Thyroid gland (tissue), 4 donors: Measurements from ENCODE around the gene HMMR. TPM values are rescaled to one million over a fixed set of nuclear protein-coding genes. Genes with fewer than 3 reads are reported as not detected.
"Not testable (repeated sequence)": the region's sequence is repeated elsewhere in the genome, so short reads cannot be mapped to it uniquely, and the experiment has no call there.

Source experiments
- DNase-seq, 2 donors: peaks; one replicate each; pipeline ENCODE4 v3.0.0-alpha.2; 2019
- H3K27ac ChIP-seq, 3 donors: fragments of 200-600 bp; sonication (generic); 1 replicate in 2 of 3; 2 replicates in 1 of 3; pipeline ENCODE4 v1.5.1; 2016 to 2019; ENCODE audit warnings: mild to moderate bottlenecking in 1 of 3, moderate library complexity in 1 of 3
- H3K27me3 ChIP-seq: fragments of 200-600 bp; sonication (generic); one replicate; pipeline ENCODE4 v1.5.1; 2019
- H3K36me3 ChIP-seq, 2 donors: fragments of 200-600 bp; sonication (generic); one replicate each; pipeline ENCODE4 v1.5.1; 2016 to 2019
- H3K4me1 ChIP-seq, 2 donors: fragments of 200-600 bp; sonication (generic); one replicate each; pipeline ENCODE4 v1.5.1; 2017 to 2019
- H3K4me3 ChIP-seq, 3 donors: fragments of 200-600 bp; sonication (generic); replicated peaks in 1 of 3; 1 replicate in 2 of 3; 2 replicates in 1 of 3; pipeline ENCODE4 v1.5.1; 2016; ENCODE audit warnings: mild to moderate bottlenecking in 1 of 3
- H3K9me3 ChIP-seq: fragments of 200-600 bp; sonication (generic); one replicate; pipeline ENCODE4 v1.5.1; 2017
- CTCF ChIP-seq, 6 experiments: fragments of 200-600 bp in 3 of 6; fragments of 450-650 bp in 3 of 6; sonication (generic) in 3 of 6; IDR thresholded peaks; one replicate each; pipeline ENCODE4 v1.5.1; 2016 to 2019; ENCODE audit warnings: antibody characterized with exemption in 6 of 6, mild to moderate bottlenecking in 2 of 6, inconsistent platforms in 1 of 6, moderate library complexity in 1 of 6
- POLR2A ChIP-seq, 2 donors: fragments of 450-650 bp; IDR thresholded peaks; one replicate each; pipeline ENCODE4 v1.6.1; 2017; ENCODE audit warnings: antibody characterized with exemption in 2 of 2, mild to moderate bottlenecking in 2 of 2, moderate library complexity in 1 of 2
- WGBS, 2 donors: methylation state at CpG; one replicate each; pipeline ENCODE4 v1.1.5; 2017; 5-methylcytosine and 5-hydroxymethylcytosine counted together
- intact Hi-C: fragments of 100-400 bp; cut with DNase I; formaldehyde crosslinking; loops from one replicate; pipeline ENCODE4 v1.15.1; 2023
- total RNA-seq, 4 donors: library from RNA; depleted of rRNA; stranded (reverse); fragments of >200 nt; gene quantifications; one replicate each; pipeline ENCODE4 v1.2.3, GENCODE V29; 2016

The HMMR gene
- total RNA-seq, 4 donors from 2014 or later, result 0.56 to 1.8 (median 0.68) TPM

- Histone ChIP-seq H3K27ac (no peak overlapping the region), H3K4me3 (no peak overlapping the region), H3K9me3 (no peaks in the 10 kb centered on the region), H3K4me1 (no peaks in the 10 kb centered on the region), H3K36me3 (no peaks in the 10 kb centered on the region), H3K27me3 (no peaks in the 10 kb centered on the region)
- intact Hi-C loops, result no loop called here
- no peak for TF ChIP-seq POLR2A (IDR thresholded peaks at IDR 0.05)
- TF ChIP-seq CTCF (IDR thresholded peaks at IDR 0.05), result no peak
- no peak for DNase-seq
- whole genome bisulfite sequencing, 2 donors, result 63 to 66% methylated on average over 5 of the region's 5 CpGs
These were observed 72.0 kb downstream of the HMMR start for GRCh38 chr5:163532171-163533084.

- no peak for TF ChIP-seq POLR2A (IDR thresholded peaks at IDR 0.05)
- TF ChIP-seq CTCF (IDR thresholded peaks at IDR 0.05), result no peak
- H3K4me3 ChIP-seq, result no peak overlapping the region
- WGBS, 2 donors, result 64 to 69% methylated on average over 2 of the region's 2 CpGs
- no peaks in the 10 kb centered on the region for H3K9me3 ChIP-seq
- no peak overlapping the region for H3K27ac ChIP-seq
- no peaks in the 10 kb centered on the region for H3K27me3 ChIP-seq
- DNase-seq, result no peak
- intact Hi-C loops, result no loop called here
- no peaks in the 10 kb centered on the region for H3K36me3 ChIP-seq
- H3K4me1 ChIP-seq, result no peaks in the 10 kb centered on the region
These were observed 72.8 kb downstream of the HMMR start for GRCh38 chr5:163533223-163533622.

- 78 to 84% methylated on average over 2 of the region's 2 CpGs for WGBS, 2 donors
These were observed 74.2 kb downstream of the HMMR start for GRCh38 chr5:163534492-163535094.

GRCh38 chr5:163535290-163535689, 74.9 kb downstream of the HMMR start:
- TF ChIP-seq POLR2A (IDR thresholded peaks at IDR 0.05) (no peak), CTCF (IDR thresholded peaks at IDR 0.05) (no peak)
- no peaks in the 10 kb centered on the region for H3K36me3 ChIP-seq
- H3K4me3 ChIP-seq, result no peak overlapping the region
- 74 to 81% methylated on average over 3 of the region's 3 CpGs for WGBS, 2 donors
- intact Hi-C loops, result no loop called here
- H3K27ac ChIP-seq, result no peak overlapping the region
- H3K27me3 ChIP-seq, result no peaks in the 10 kb centered on the region
- DNase-seq, result no peak
- H3K9me3 ChIP-seq, result no peaks in the 10 kb centered on the region
- no peaks in the 10 kb centered on the region for H3K4me1 ChIP-seq

More at GRCh38 chr5:163534492-163535094, 74.2 kb downstream of the HMMR start:
- no peaks in the 10 kb centered on the region for H3K36me3 ChIP-seq
- DNase-seq, result no peak
- intact Hi-C loops, result no loop called here
- H3K27ac ChIP-seq, result no peak overlapping the region
- no peaks in the 10 kb centered on the region for H3K27me3 ChIP-seq
- TF ChIP-seq POLR2A (IDR thresholded peaks at IDR 0.05), result no peak
- TF ChIP-seq CTCF (IDR thresholded peaks at IDR 0.05), result no peak
- H3K4me3 ChIP-seq, result no peak overlapping the region
- H3K4me1 ChIP-seq, result no peaks in the 10 kb centered on the region
- H3K9me3 ChIP-seq, result no peaks in the 10 kb centered on the region

GRCh38 chr5:163536442-163536841, 76.0 kb downstream of the HMMR start:
- H3K27me3 ChIP-seq, H3K4me3 ChIP-seq, H3K36me3 ChIP-seq, H3K27ac ChIP-seq, intact Hi-C loops, H3K4me1 ChIP-seq, H3K9me3 ChIP-seq, DNase-seq: not testable (repeated sequence)
- 89 to 90% methylated on average over 3 of the region's 3 CpGs for WGBS, 2 donors
